Measurements from ENCODE around the gene SAMD14.

GRCh38 chr17:50109207-50109606, 20.8 kb downstream of the SAMD14 start:
- TF ChIP-seq POLR2AphosphoS5 (IDR thresholded peaks at IDR 0.05; ENCODE audit: low read depth, low read length) (no peak), POLR2A (IDR thresholded peaks at IDR 0.05; ENCODE audit: low read depth, low read length) (no peak), TAF1 (IDR thresholded peaks at IDR 0.05; ENCODE audit: low read depth, low read length) (no peak), SPI1 (IDR thresholded peaks at IDR 0.05; ENCODE audit: low read depth, low read length) (no peak), POU2F2 (IDR thresholded peaks at IDR 0.05; ENCODE audit: low read depth, low read length) (no peak), PAX5 (IDR thresholded peaks at IDR 0.05; ENCODE audit: insufficient read depth, low read length, severe bottlenecking) (no peak)

Measured in GM12891 (cell line).